A673 (cell line): ENCODE measurements around the gene SDR42E1.

Experiments used
- CTCF ChIP-seq: fragments of 300-800, 200-600 bp; sonication (generic); conservative IDR thresholded peaks from 2 replicates; pipeline ENCODE4 v1.5.1; 2017; ENCODE audit warnings: low read depth, mild to moderate bottlenecking, antibody characterized with exemption, low read length, moderate library complexity, mixed read lengths
- EZH2 ChIP-seq: fragments of 200-600 bp; sonication (generic); IDR thresholded peaks from 2 replicates; pipeline ENCODE4 v1.6.1; 2017; ENCODE audit warnings: borderline replicate concordance, low read depth, mild to moderate bottlenecking, mixed read lengths, antibody characterized with exemption, low read length; ENCODE audit not compliant: poor library complexity, severe bottlenecking

- TF ChIP-seq CTCF (no peak), EZH2 (no peak)
Observed at GRCh38 chr16:82007189-82007588, 4.1 kb downstream of the SDR42E1 start.
